LNCAP (cell line): ENCODE results near the gene BCOR.

ENCODE experiments used
- TF ChIP-seq, protein P1 (sequence below): fragments of 450-650 bp; IDR thresholded peaks from 2 replicates; pipeline ENCODE4 v1.5.1; 2017; ENCODE audit warnings: mild to moderate bottlenecking

BCOR gene

DNA sequence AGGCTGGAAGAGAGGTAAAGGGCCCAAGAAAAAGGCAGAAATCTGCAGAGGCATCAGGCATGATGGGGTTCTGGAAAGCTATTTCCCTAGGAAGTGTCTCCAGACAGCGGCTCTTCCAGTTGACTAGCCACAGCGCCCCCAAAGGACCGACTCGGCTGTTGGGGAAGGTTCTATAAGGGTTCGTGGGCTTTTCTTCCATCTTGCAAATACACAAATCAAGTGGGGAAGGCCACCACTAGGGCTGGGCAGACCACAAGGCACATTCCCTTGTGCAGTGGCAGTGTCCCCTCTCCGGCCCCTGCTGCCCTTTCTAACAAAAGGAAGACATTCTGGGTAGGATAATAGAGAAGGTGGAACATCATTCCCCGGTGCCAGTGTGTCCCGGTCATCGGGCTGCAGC lies 18.2 kb downstream of the BCOR start:
- TF ChIP-seq, protein P1, sequence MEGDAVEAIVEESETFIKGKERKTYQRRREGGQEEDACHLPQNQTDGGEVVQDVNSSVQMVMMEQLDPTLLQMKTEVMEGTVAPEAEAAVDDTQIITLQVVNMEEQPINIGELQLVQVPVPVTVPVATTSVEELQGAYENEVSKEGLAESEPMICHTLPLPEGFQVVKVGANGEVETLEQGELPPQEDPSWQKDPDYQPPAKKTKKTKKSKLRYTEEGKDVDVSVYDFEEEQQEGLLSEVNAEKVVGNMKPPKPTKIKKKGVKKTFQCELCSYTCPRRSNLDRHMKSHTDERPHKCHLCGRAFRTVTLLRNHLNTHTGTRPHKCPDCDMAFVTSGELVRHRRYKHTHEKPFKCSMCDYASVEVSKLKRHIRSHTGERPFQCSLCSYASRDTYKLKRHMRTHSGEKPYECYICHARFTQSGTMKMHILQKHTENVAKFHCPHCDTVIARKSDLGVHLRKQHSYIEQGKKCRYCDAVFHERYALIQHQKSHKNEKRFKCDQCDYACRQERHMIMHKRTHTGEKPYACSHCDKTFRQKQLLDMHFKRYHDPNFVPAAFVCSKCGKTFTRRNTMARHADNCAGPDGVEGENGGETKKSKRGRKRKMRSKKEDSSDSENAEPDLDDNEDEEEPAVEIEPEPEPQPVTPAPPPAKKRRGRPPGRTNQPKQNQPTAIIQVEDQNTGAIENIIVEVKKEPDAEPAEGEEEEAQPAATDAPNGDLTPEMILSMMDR, result no peak

DNA sequence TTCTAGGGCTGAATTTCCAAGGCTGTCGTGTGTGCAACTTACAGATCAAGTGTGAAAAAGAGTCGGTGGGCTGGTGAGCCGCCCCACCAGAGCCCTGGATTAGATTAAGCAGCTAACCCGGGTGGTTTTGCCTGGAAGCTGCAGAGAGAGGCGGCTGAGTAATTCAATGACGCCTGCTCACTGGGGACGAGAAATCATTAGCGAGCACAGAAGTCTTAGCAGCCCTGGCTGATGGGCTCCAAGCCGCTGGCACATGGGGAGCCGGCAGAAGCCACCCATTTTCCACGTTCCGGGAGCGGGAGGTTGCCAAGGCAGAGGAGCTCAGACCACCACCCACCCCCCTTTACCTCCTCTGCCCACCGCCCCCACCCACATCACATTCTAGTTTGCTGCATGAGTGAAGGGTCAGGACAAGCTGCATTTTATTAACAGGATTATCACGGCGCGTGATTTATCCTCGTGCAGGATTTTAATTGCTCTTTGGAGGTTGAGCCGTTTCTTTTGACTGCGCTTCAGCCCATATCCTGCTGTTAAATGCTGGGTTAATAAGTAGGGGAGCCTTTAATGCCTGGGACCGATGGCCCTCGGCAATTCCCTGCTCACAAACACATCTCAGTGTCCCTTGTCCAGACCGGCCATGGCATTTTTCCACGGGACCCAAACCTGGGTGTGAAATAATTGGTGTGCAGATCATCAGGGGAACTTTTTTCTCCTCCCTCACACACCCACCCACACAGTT lies 19.1 kb downstream of the BCOR start:
- TF ChIP-seq, protein P1, result no peak

DNA sequence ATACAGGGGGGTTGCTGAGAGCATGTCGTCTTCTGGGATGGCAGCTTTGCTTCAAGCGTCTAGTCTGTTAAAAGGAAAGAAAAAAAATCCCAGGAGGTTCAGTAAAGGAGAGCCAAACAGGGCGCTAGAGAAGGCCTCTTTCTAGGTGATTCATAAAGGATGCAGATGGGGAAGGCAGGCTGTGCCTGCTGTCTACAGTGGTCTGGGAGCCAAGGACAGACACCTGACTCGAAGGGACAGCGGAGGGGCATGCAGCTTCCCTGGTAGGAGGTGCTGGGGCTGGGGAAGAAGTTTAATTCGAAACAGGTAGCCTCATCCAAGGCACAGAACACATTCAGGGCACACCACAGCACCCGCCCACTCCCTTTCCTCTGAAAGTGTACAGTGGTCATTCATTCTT lies 19.9 kb downstream of the BCOR start:
- TF ChIP-seq, protein P1, result no peak

DNA sequence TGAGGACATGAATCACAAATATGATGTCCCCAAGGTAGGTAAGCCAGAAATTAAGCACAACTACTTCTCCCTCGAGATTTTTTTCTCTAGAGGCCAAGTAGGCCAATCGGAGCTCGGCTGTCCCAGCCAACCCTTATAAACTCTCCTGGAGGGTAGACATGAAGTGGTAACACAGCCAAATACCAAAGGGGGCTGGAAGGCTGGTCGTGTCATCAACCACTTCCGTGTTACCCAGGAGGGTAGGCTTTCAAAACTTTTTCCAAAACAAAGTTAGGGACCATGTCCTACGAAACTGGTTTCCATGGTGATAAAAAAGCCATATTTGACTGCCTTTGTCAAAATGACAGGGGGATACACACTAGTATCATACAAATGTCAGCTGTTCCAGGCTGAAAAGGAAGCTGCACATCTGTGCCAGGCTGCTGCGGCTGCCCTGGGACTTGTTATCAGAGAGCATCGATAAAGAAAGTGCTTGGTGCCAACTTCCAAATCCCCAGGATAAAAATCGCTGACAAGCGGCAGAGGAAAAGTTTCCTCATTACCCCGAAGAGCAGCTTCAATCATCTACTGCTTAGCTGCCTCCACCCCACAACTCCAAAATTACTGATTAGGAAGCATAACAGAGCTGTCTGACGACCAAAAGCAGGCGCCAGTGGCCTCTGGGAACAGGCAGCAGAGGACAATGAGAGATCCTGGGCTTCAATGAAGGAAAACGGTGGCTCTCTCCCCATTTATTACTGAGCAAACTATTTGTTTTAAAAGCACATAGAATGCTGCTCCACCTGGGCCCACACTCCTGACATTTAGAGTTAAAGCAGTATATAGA lies 20.8 kb downstream of the BCOR start:
- TF ChIP-seq, protein P1, result no peak

DNA sequence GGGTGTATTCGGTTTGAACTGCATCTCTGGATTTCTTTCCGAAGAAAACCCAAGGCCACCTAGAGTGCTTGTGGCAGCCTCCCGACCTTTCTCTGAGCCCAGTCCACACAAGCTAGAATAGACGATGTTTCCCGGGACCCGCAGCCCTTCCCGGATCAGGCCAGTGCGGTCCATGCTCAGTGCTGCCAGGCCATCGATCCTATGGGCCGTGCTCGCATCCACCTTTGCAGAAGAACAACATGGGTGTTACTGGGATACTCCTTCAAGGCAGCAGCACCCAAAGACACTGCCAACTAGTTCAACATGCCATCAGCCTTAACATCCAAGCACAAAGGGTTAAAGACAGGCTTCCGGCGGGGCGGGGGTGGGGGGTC lies 22.8 kb downstream of the BCOR start:
- TF ChIP-seq, protein P1, result no peak

DNA sequence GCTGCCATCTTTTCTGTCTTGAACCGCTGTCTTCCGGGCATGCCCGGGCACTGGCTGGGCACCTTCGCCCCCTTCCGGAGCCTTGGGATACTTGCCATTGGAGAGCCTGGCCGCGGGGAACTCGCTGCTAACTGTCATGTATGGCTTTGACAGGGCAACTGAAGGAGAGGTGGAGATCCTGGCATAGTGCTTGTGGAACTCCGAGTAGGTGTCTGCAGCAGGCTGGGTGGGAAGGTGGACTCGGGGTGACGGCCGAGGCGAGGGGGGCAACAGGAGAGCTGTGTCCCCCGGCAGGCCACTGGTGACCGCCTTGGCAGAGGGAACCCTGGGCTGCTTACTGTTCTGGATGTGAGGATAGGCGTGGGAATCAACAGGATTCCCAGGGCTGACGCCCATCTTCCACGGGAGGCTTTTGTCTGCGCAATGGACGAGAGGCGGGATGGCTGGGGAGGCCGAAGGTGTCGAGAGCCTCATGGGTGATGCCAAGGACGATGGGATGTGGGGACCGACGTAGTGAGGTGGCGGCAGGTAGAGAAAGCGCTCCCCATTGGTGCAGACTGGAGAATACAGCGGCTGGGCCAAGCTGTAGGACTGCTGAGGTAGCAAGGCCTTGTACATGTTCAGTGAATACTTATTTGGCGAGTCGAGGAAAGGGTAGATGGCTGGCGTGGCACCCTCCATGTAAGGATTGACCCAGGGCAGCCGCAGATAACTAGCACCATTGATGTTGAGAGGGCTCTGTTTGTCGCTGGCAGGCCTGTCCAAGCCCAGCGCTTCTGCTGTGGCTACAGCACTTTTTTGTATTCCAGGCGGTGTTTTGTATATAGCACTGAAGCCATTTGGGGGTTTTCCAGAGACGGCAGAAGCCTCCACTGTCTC lies 23.4 kb downstream of the BCOR start:
- TF ChIP-seq, protein P1, result no peak

DNA sequence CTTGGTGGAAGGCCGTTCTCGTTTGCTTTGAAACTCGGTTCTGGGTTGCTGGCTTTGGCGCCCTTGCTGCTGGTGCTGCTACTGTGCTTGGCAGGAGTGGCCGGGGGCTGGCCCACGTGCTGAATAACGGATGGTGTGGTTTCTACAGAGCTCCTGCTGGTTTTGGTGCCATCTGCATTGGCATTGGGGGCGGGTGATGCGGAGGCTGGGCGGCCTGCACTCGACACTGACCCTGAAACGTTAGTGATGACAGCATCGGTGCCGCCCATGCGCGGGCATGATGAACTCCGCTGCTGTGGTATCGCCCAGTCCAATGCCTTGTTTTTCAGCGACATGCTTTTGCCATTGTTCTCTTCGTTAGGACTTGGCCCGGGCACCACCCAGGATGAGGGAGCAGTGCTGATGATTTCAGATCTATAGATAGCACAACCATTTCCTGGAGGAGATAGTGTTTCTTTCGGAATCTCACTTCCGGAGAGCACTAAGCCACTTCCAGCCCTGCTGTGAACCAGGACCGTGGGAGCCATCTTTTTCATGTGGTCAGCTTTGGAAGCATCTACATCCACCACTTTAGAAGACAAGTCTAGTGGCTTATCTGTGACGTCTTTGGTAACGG lies 24.2 kb downstream of the BCOR start:
- TF ChIP-seq, protein P1, result no peak
